22Rv1 (cell line): ENCODE data around the gene SPACA9.

Experiments
- CTCF ChIP-seq: fragments of 450-650 bp; IDR thresholded peaks from 2 replicates; pipeline ENCODE4 v1.5.1; 2017; ENCODE audit warnings: mild to moderate bottlenecking
- ZFX ChIP-seq: fragments of 450-650 bp; IDR thresholded peaks from 2 replicates; pipeline ENCODE4 v1.6.1; 2017; ENCODE audit warnings: antibody characterized with exemption, borderline replicate concordance

- TF ChIP-seq CTCF (no peak), ZFX (no peak)
Measured at GRCh38 chr9:132842124-132843044, 36.3 kb upstream of the SPACA9 start.
